H1 (cell line): ENCODE results near the gene HAS3. TPM values are rescaled to one million over a fixed set of nuclear protein-coding genes. Genes with fewer than 3 reads are reported as not detected.

ENCODE experiments used
- TAF7 ChIP-seq: optimal IDR thresholded peaks from 2 replicates; pipeline ENCODE3; 2011; ENCODE audit warnings: low read depth, mild to moderate bottlenecking, inconsistent platforms, low read length, moderate library complexity, borderline replicate concordance
- polyA plus RNA-seq, 7 experiments: library from polyadenylated mRNA; depleted of rRNA in 3 of 7; stranded (reverse) in 5 of 7; unstranded in 2 of 7; fragments of >200 nt in 5 of 7; fragments of 200-250 nt in 2 of 7; gene quantifications; 1 replicate in 5 of 7; 2 replicates in 1 of 7; 4 replicates in 1 of 7; pipeline versions ENCODE4 v1.2.1 to v1.2.3, GENCODE V29; 2011 to 2013; ENCODE audit warnings: missing spikeins in 2 of 7, mixed read lengths in 2 of 7
- total RNA-seq: library from RNA; stranded (reverse); fragmentation: NEBNext Ultra II Directional; extraction: Animal tissue kit (Norgen Biotek cat#: 25700); gene quantifications from 2 replicates; pipeline ENCODE4 v1.2.1, GENCODE V29; 2021

The HAS3 gene
- total and polyA plus RNA-seq, 2 of the 8 experiments (the other 6 are each of a cell fraction or from before 2014, with no cell fraction given), result 32.1 to 69.6 TPM

GRCh38 chr16:69115361-69115760 lies 9.9 kb downstream of the HAS3 start (continued):
- no peak for TF ChIP-seq TAF7
